SK-MEL-5 (cell line): ENCODE results near the gene CACNA1C. TPM values are rescaled to one million over a fixed set of nuclear protein-coding genes. Genes with fewer than 3 reads are reported as not detected.

Experiments
- DNase-seq: peaks from one replicate; pipeline ENCODE4 v3.0.0-alpha.2; 2016; ENCODE audit warnings: low read depth, low spot score
- in situ Hi-C: cut with HindIII; loops from 2 replicates; pipeline ENCODE4 v1.10.0; 2016; ENCODE audit warnings: low sequenced_read_pairs, high pct_unique_total_duplicates, low pct_unique_long_range_greater_than_20kb
- total RNA-seq: library from RNA; depleted of rRNA; stranded (reverse); fragments of >200 nt; shearing (Covaris generic); gene quantifications from 2 replicates; pipeline ENCODE4 v1.2.3, GENCODE V29; 2014

The CACNA1C gene
- total RNA-seq, 1 experiment from 2014 or later, result 0.05 TPM

- in situ Hi-C loops, result no loop called here
- DNase-seq, result peak; percentile 77
These were observed 361.4 kb downstream of the CACNA1C start for GRCh38 chr12:2413999-2414792.

DNA sequence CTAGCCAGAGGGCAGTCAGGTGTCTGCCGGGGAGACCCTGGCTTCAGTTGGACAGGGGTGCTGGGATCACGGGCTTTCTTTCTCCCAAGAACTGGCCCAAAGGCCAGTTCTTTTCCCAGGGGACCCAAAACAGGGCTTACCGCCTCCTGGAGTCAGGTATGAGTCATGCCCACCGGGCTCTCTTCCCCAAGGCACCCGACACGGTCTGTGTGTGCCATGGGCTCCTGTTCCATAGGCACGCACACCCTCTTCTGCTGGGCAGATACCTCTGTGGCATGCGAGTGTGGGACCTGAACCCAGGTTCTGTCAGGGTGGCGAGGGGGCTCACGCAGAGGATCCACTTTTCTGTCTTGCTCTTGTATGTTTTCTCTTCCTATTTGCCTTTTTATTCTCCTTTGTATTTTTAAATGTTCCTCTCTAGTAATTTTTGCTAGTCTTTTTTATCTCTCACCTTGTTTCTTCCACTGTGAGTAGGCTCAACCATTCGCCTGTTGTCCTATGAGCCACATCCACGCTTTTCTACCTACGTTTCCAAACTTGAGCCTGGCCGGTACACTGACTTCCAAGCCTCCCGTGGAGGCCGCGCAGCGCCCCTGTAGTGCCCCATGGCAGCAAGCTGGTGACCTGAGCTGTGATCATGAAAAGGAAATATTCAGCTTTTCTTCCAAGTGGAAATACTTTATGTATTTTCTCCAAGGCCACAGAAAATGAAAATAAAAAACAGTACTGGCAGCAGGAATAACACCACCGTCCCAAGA lies 362.2 kb downstream of the CACNA1C start:
- in situ Hi-C loops, result no loop called here

DNA sequence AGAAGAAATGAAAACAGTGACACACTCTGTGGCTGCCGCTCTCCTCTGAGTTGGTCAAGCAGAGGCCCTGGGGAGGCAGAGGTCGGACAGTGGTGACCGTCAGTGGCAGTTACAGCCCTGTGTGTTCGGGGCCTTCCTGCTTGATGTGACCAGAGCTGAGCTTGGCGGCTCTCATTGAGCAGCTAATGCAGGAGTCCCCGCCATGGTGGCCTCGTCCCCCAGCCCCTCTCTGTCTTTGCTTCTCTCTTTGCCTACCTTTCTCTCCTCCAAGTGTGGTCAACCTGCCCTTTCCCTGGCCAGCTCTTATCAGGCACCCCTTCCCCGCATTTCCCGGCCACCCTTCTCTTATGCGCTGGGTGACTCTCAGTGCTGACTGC lies 362.8 kb downstream of the CACNA1C start:
- in situ Hi-C loops, result no loop called here
- no peak for DNase-seq

More for the DNA sequence above, 362.2 kb downstream of the CACNA1C start:
- peak; percentile 59 for DNase-seq

DNA sequence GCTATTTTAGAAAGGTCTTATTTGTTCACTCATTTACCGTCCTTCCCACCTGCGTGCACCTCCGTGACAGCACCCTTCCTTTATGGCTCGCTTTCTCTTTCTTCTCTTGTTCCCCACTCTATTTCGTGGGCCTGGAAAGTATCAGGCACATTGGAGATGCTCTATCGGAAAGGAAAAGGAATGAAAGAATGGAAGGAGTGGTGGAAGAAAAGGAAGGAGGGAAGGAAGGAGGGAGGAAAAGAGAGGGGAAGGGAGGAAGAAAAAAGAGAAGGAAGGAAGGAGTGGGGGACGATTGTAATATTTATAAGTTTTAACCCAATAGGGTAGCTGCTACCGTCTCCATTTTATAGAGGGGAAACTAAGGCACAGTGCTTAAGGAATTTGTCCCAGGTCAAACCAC lies 363.4 kb downstream of the CACNA1C start:
- in situ Hi-C loops, result no loop called here
- DNase-seq, result no peak

- in situ Hi-C loops, result no loop called here
- DNase-seq, result no peak
These were observed 364.8 kb downstream of the CACNA1C start for GRCh38 chr12:2417481-2418160.

- in situ Hi-C loops, result no loop called here
These were observed 365.8 kb downstream of the CACNA1C start for GRCh38 chr12:2418579-2418978.

DNA sequence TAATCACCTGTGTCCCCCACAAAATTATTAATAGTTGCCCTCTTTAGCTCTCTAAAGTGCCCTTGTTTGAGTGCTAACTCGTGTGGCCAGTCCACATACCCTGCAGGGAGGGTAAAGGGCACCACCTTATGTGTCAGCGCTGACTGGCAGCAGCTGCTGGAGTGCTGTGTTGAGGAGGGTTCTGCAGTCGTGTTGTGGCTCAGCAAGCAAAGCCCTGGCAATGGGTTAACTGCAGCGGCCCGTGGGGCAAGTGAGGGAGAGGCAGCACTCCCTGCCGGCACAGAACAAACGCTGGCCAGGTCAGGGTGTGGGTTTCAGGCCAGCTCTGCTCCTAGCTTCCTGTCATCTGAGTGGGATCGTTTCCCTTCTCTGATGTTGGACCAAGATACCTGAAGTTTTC lies 369.8 kb downstream of the CACNA1C start:
- in situ Hi-C loops, result no loop called here
- DNase-seq, result no peak

More at GRCh38 chr12:2418579-2418978, 365.8 kb downstream of the CACNA1C start:
- DNase-seq, result no peak

DNA sequence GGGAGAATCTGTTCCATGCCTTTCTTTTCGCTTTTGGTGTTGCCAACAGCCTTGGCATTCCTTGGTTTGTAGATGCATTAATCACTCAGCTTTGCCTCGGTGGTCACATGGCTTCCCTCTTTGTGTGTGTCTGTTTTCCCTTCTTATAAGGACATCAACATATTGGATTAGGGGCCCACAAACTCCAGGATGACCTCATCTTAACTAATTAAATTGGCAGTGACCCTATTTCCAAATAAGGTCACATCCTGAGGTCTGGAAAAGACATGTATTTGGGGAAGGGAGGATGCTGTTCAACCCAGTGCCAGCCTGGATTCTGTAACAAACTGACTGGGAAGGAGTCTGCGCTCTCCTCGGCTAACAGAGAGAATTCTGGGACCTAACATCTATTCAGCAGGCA lies 376.2 kb downstream of the CACNA1C start:
- DNase-seq, result no peak

DNA sequence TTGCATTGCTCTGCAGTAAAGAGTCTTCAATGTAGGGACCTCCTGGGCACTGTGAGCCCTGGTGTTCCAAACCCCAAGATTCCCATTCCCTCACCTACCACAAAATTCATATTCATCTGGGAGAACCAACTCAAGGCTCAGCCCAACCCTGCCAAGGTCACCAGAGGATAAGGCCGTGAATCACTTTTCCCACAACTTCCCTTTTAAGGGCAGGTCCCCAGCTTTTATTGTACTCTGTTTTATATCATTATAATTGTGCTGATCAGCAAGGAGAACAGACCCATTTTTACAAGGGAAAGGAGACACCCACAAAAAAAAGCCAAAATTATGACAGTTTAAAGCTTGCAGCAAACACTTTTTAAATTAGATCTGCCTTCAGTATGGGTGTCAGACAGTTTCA lies 379.0 kb downstream of the CACNA1C start:
- DNase-seq, result no peak
- in situ Hi-C loops, result no loop called here

More for the DNA sequence above, 376.2 kb downstream of the CACNA1C start:
- in situ Hi-C loops, result no loop called here

DNA sequence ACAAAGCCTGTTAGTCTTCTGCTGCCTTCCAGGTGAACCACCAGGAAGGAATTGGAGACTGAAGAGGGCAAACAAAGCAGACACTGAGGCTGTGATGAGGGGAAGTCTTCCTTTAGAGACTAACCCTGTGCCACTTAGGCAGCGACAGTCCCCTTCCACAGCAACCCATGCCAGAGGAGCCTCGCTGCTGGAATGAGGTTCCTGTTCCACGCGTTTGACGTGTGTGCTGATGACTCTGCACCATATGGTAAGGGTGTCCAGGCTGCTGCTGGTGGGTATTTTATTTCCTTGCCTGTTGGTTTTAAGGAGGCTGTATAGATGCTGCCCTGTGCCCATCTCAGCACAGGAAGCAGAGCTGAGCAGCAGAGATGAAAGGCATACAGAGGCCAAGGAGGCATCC lies 380.1 kb downstream of the CACNA1C start:
- DNase-seq, result no peak
- in situ Hi-C loops, result no loop called here

DNA sequence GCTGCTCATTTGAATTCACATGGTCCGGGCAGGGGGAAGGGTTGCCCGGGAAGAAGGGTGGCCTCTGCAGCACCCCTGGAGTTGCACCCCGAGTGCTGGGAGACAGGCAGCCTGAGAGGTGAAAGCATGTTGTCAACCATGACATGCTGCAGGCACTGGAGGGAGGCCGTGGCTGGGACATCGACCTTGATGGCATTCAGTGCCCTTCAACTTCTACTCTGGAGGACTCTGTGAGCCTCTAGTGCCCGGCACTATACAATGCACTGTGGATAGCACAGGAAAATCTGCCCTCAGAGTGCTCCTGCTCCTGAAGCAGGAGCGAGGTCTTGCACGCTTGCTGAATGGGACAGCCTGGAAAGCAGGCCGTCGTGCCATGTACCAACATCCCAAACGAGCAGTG lies 382.7 kb downstream of the CACNA1C start:
- in situ Hi-C loops, result no loop called here
- DNase-seq, result no peak

DNA sequence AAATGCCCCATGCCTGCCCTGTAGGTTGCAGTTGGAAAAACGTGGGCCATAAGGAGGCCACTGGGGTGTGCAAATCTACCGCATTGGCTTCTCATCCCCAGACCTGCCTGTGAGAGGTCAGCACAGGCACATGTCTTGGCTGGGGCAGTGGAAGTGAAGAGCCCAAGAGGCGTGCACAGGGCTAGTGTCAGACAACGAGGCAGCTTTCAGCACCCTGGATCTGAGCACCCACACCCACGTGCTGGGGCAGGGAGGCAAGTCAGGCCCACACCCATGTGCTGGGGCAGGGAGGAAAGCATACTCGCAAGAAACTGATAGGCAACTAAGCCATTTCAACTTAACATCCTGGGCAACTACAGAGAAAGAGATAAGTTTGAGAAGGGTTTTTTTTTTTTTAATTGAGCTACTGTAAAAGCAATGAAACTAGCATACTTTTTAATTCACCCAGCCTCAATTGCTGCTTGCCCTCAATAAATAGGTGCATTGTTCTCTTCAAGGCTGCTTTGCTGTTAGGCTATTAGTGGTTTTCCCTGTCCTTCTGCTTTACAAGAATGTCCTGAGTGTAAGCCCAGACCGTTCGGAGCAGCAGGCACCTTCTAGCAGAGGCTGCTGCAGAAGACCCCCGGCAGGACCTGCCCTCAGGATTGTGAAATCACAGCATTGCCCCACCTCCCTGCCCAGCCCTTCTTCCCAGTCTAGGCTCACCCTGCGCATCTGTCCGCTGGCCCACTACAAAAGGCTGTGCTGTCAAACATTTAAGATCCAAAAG lies 386.7 kb downstream of the CACNA1C start:
- peak; percentile 52 for DNase-seq
- in situ Hi-C loops, result no loop called here

GRCh38 chr12:2443776-2444175 lies 391.0 kb downstream of the CACNA1C start:
- no peak for DNase-seq

GRCh38 chr12:2445968-2446367 lies 393.2 kb downstream of the CACNA1C start:
- in situ Hi-C loops, result no loop called here
- no peak for DNase-seq

More at GRCh38 chr12:2443776-2444175, 391.0 kb downstream of the CACNA1C start:
- in situ Hi-C loops, result no loop called here

DNA sequence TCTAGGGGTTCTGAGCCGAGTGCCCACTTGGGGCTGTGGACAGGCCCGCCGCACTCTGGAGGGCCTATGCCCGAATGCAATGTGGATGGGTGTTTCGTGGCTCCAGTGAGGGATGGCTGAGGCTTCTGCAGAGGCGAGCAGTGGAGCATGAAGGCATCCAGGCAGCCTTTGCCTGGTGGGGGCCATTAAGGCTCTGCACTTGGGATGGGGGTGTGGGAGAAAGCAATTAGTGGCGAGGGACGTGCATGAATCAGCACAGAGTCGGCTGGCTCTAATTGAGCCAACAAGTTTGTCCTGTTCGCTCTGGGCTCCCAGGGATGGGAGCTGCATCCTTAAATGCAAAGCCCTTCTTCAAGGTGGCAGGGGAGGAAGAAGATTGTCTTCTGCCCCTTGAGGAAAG lies 395.1 kb downstream of the CACNA1C start:
- DNase-seq, result no peak

GRCh38 chr12:2449586-2449985 lies 396.8 kb downstream of the CACNA1C start:
- in situ Hi-C loops, result no loop called here

More for the DNA sequence above, 395.1 kb downstream of the CACNA1C start:
- in situ Hi-C loops, result no loop called here

DNA sequence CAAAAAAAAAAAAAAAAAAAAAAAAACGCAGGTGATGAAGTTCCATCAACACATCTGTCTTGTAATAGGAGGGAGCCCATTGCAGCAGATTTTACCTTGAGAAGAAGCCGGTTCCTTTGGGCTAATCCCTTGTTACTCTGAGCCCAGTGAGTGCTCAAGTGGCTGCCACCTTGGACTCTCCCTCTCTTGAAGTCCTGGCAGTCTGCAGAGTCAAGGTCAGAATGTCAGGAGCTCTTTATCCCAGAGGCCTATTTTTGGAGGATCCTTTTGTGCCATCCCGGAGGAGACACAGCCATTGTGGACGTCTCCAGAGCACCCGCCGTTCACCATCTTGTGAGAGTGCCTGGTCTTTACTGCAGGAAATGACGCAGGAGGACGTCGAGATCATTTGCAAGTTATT lies 397.8 kb downstream of the CACNA1C start:
- in situ Hi-C loops, result no loop called here

More at GRCh38 chr12:2449586-2449985, 396.8 kb downstream of the CACNA1C start:
- no peak for DNase-seq

GRCh38 chr12:2451025-2451424 lies 398.2 kb downstream of the CACNA1C start:
- in situ Hi-C loops, result no loop called here
- no peak for DNase-seq

More for the DNA sequence above, 397.8 kb downstream of the CACNA1C start:
- DNase-seq, result no peak
